SK-N-MC (cell line): ENCODE results near the gene GLI1.

Source experiments
- EZH2 ChIP-seq: fragments of 200-600 bp; sonication (generic); IDR thresholded peaks from one replicate; pipeline ENCODE4 v1.6.1; 2017; ENCODE audit warnings: antibody characterized with exemption
- POLR2AphosphoS5 ChIP-seq: IDR thresholded peaks from 2 replicates; pipeline ENCODE4 v1.6.1; 2012; ENCODE audit warnings: mild to moderate bottlenecking, low read depth, low read length, borderline replicate concordance

DNA sequence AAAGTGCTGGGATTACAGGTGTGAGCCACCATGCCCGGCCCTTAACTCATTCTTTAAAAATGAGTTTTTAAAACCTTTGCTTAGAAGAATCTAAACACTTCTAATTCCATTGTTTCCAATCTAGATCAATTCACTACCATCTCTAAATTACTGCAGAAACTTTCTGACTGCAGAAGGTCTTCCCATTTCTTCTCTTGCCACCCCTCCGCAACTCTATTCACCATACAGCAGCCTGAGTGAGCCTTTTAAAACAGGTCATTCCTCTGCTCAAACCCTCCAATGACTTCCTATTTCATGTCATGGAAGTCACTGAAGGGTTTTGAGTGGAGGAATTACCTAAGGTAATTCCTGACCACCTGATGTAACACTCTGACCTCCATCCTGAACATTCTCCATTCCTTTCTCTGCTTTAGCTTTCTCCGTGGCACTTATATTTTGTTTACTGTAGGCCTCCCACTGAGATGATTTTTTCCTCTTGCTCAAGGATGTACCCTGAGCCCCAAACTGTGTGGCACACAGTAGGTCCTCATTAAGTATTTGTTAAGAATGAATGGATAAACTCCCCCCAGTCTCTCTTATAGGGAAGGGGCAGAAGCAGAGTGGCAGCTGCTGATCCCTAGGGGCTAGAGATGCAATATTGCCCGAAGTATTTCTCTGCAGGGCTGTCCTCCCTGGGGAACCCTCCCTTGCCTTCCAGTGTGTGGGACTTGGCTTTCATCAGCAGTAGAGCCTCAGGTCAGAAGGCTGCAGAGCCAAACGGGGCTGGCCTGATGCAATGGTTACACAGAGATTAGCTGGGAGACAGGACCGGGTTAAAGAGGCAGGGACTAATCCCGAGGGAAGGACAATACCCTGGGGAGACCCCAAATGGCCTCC, 59.6 kb downstream of the GLI1 start:
- no peak for TF ChIP-seq EZH2
- no peak; the same call in 1 of the 2 replicates for TF ChIP-seq POLR2AphosphoS5
